ENCODE results near the gene ZNF804A.

DNA sequence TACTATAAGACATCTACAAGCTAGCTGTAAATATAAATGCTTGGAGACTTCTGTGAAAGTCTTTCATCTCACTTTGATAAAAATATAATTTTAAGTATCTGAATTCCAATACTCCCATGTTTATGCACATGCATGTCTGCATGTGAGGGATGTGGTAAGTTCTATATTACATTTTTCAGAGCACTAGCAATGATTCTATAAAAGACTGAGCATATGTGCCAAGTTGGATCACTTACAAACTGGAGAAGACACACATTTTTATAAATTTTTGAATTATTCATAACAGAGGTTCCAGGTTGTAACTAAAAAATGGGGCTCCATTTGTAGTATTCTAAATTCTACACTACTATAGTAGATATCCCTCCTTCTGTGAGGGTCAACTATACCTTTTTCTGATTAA, 26.0 kb downstream of the ZNF804A start:
- TF ChIP-seq, protein P1, sequence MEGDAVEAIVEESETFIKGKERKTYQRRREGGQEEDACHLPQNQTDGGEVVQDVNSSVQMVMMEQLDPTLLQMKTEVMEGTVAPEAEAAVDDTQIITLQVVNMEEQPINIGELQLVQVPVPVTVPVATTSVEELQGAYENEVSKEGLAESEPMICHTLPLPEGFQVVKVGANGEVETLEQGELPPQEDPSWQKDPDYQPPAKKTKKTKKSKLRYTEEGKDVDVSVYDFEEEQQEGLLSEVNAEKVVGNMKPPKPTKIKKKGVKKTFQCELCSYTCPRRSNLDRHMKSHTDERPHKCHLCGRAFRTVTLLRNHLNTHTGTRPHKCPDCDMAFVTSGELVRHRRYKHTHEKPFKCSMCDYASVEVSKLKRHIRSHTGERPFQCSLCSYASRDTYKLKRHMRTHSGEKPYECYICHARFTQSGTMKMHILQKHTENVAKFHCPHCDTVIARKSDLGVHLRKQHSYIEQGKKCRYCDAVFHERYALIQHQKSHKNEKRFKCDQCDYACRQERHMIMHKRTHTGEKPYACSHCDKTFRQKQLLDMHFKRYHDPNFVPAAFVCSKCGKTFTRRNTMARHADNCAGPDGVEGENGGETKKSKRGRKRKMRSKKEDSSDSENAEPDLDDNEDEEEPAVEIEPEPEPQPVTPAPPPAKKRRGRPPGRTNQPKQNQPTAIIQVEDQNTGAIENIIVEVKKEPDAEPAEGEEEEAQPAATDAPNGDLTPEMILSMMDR (IDR thresholded peaks at IDR 0.05): no peak
- TF ChIP-seq POLR2A (IDR thresholded peaks at IDR 0.05) (no peak), EP300 (IDR thresholded peaks at IDR 0.05) (no peak)
